Nucleus accumbens (tissue), 56 donors: ENCODE results near the gene ADAMTSL2.

Source experiments
- DNase-seq, 56 donors: peaks; one replicate each; lab custom pipeline; 2025; lab: John Stamatoyannopoulos, UW

Gene ADAMTSL2

GRCh38 chr9:133614678-133615077, 80.2 kb downstream of the ADAMTSL2 start:
- DNase-seq, result no peak

GRCh38 chr9:133615186-133615585, 80.7 kb downstream of the ADAMTSL2 start:
- DNase-seq, result no peak

GRCh38 chr9:133615606-133616188, 81.2 kb downstream of the ADAMTSL2 start:
- no peak for DNase-seq

GRCh38 chr9:133616643-133617405, 82.3 kb downstream of the ADAMTSL2 start:
- no peak for DNase-seq

GRCh38 chr9:133618726-133619125, 84.2 kb downstream of the ADAMTSL2 start:
- no peak for DNase-seq

GRCh38 chr9:133619791-133620190, 85.3 kb downstream of the ADAMTSL2 start:
- peak in 2 of 56 donors; percentile 6 to 15 for DNase-seq

GRCh38 chr9:133621725-133622267, 87.3 kb downstream of the ADAMTSL2 start:
- DNase-seq, result no peak

GRCh38 chr9:133622555-133622954, 88.1 kb downstream of the ADAMTSL2 start:
- DNase-seq, result no peak
